ENCODE results near the gene MEX3D. TPM values are rescaled to one million over a fixed set of nuclear protein-coding genes. Genes with fewer than 3 reads are reported as not detected.

The MEX3D gene
- total RNA-seq, 1 donor from 2014 or later = 134 TPM

GRCh38 chr19:1587872-1588271, 19.7 kb upstream of the MEX3D start:
- no peak for TF ChIP-seq CTCF (conservative IDR thresholded peaks at IDR 0.05; ENCODE audit: low read depth, low read length)
- no peak for DNase-seq (ENCODE audit: low read depth)
- H3K4me3 ChIP-seq (ENCODE audit: low read depth, low read length) = no peak overlapping the region

GRCh38 chr19:1585243-1585580, 17.1 kb upstream of the MEX3D start:
- TF ChIP-seq CTCF (conservative IDR thresholded peaks at IDR 0.05; ENCODE audit: low read depth, low read length) = no peak
- no peak for DNase-seq (ENCODE audit: low read depth)
- H3K4me3 ChIP-seq (ENCODE audit: low read depth, low read length) = no peak overlapping the region

GRCh38 chr19:1584500-1585242, 16.5 kb upstream of the MEX3D start:
- no peak for TF ChIP-seq CTCF (conservative IDR thresholded peaks at IDR 0.05; ENCODE audit: low read depth, low read length)
- no peak for DNase-seq (ENCODE audit: low read depth)
- no peak overlapping the region for H3K4me3 ChIP-seq (ENCODE audit: low read depth, low read length)

- no peak for DNase-seq (ENCODE audit: low read depth)
- no peak for TF ChIP-seq CTCF (conservative IDR thresholded peaks at IDR 0.05; ENCODE audit: low read depth, low read length)
Observed at GRCh38 chr19:1582201-1582600, 14.1 kb upstream of the MEX3D start.

GRCh38 chr19:1580957-1581356, 12.8 kb upstream of the MEX3D start:
- H3K4me3 ChIP-seq (ENCODE audit: low read depth, low read length) = no peak overlapping the region
- TF ChIP-seq CTCF (conservative IDR thresholded peaks at IDR 0.05; ENCODE audit: low read depth, low read length) = no peak
- no peak for DNase-seq (ENCODE audit: low read depth)

More at GRCh38 chr19:1582201-1582600, 14.1 kb upstream of the MEX3D start:
- H3K4me3 ChIP-seq (ENCODE audit: low read depth, low read length) = no peak overlapping the region

- no peak overlapping the region for H3K4me3 ChIP-seq (ENCODE audit: low read depth, low read length)
- no peak for TF ChIP-seq CTCF (conservative IDR thresholded peaks at IDR 0.05; ENCODE audit: low read depth, low read length)
- no peak for DNase-seq (ENCODE audit: low read depth)
Observed at GRCh38 chr19:1580382-1580781, 12.3 kb upstream of the MEX3D start.

- H3K4me3 ChIP-seq (ENCODE audit: low read depth, low read length) = no peak overlapping the region
- TF ChIP-seq CTCF (conservative IDR thresholded peaks at IDR 0.05; ENCODE audit: low read depth, low read length) = no peak
- no peak for DNase-seq (ENCODE audit: low read depth)
Observed at GRCh38 chr19:1579222-1579621, 11.1 kb upstream of the MEX3D start.

Measured in epithelial cell of proximal tubule (primary cell).